ENCODE data around the gene GLB1L3. TPM values are rescaled to one million over a fixed set of nuclear protein-coding genes. Genes with fewer than 3 reads are reported as not detected.

Gene GLB1L3
- total RNA-seq, 2 donors from 2014 or later: 7.8 to 14.5 TPM

DNA sequence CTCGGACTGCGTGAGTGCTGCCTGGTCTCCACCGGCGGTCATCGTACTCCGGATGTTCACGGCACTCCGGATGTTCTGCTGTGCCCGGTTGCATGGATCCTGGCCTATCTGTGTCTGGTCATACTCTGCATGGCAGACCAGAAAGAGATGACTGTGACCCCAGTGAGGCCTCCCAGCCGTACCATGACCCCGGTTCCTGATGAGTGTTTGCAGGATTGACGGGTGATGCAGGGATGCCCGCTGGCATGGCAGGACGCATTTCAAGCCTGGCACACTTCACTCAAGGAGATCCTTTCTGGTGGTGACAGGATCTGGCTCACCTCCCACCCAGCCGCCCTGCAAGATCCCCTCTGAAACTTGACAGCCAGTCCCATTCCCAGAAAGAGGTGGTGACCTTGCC lies 61.9 kb downstream of the GLB1L3 start:
- H3K27ac ChIP-seq: no peak overlapping the region
- H3K4me1 ChIP-seq (replicated peaks): no peaks in the 10 kb centered on the region
- H3K27me3 ChIP-seq (replicated peaks; ENCODE audit: insufficient read depth): no peaks in the 10 kb centered on the region
- TF ChIP-seq POLR2AphosphoS5 (IDR thresholded peaks at IDR 0.05) (no peak), POLR2A (IDR thresholded peaks at IDR 0.05) (no peak)
- TF ChIP-seq, protein P1, sequence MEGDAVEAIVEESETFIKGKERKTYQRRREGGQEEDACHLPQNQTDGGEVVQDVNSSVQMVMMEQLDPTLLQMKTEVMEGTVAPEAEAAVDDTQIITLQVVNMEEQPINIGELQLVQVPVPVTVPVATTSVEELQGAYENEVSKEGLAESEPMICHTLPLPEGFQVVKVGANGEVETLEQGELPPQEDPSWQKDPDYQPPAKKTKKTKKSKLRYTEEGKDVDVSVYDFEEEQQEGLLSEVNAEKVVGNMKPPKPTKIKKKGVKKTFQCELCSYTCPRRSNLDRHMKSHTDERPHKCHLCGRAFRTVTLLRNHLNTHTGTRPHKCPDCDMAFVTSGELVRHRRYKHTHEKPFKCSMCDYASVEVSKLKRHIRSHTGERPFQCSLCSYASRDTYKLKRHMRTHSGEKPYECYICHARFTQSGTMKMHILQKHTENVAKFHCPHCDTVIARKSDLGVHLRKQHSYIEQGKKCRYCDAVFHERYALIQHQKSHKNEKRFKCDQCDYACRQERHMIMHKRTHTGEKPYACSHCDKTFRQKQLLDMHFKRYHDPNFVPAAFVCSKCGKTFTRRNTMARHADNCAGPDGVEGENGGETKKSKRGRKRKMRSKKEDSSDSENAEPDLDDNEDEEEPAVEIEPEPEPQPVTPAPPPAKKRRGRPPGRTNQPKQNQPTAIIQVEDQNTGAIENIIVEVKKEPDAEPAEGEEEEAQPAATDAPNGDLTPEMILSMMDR (IDR thresholded peaks at IDR 0.05): no peak
- intact Hi-C loops (cut with DNase I): loop anchor here (10.0 kb wide), 1 partner anchor 113 kb away; the partner anchor contains the start of genes NCAPD3 and VPS26B
- no peaks in the 10 kb centered on the region for H3K36me3 ChIP-seq
- 96% methylated on average over 15 of the region's 15 CpGs for WGBS
- DNase-seq (ENCODE audit: low spot score): no peak
- no peaks in the 10 kb centered on the region for H3K9me3 ChIP-seq
- no peak overlapping the region for H3K4me3 ChIP-seq

DNA sequence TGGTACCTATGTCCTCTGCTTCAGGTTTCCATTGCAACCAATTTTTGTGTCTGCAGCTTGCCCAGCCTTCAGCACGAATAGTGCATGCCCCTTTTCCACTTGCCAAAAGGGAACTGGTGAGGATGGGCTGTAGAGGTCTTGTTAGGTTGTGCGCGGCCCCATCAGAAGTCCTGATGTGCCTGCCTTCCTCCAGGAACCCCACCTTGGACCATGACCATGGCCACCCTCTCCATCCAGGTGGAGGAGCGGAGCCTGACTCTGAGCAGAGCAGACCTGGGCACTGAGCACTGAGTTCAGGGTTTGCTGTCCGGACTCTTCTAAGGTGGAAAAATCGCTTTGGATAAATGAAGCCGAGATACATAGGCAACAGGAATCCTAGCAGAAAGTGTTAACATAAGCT lies 62.5 kb downstream of the GLB1L3 start:
- H3K27ac ChIP-seq: no peak overlapping the region
- no peak overlapping the region for H3K4me3 ChIP-seq
- DNase-seq (ENCODE audit: low spot score): no peak
- intact Hi-C loops (cut with DNase I): loop anchor here (10.0 kb wide), 1 partner anchor 114 kb away; the partner anchor contains the start of genes NCAPD3 and VPS26B
- H3K9me3 ChIP-seq: no peaks in the 10 kb centered on the region
- WGBS: 95% methylated on average over 7 of the region's 7 CpGs
- no peaks in the 10 kb centered on the region for H3K27me3 ChIP-seq (replicated peaks; ENCODE audit: insufficient read depth)
- TF ChIP-seq POLR2AphosphoS5 (IDR thresholded peaks at IDR 0.05): no peak
- TF ChIP-seq POLR2A (IDR thresholded peaks at IDR 0.05): no peak
- TF ChIP-seq, protein P1 (IDR thresholded peaks at IDR 0.05): no peak
- H3K36me3 ChIP-seq: no peaks in the 10 kb centered on the region
- no peaks in the 10 kb centered on the region for H3K4me1 ChIP-seq (replicated peaks)

DNA sequence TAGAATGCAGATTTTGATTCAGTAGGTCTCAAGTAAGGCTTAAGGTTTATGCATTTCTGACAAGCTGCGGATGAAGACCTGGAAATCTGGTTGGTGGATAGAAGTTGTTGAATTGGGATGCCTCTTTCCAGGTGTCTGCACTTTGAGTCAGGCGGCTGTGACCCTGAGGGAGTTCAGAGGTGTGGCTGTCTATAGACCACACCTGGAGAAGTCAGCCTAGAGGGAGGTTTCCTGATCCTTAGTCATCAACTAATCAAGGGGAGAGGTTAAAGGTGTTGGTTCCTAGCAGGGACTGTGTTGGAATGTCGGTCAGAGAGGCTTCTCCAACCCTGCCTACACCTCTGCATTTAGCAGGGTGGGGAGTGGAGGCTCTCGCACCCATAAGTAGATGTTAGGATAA lies 63.6 kb downstream of the GLB1L3 start:
- WGBS: 73% methylated on average over 4 of the region's 4 CpGs
- H3K36me3 ChIP-seq: no peaks in the 10 kb centered on the region
- H3K4me1 ChIP-seq (replicated peaks): no peaks in the 10 kb centered on the region
- no peaks in the 10 kb centered on the region for H3K27me3 ChIP-seq (replicated peaks; ENCODE audit: insufficient read depth)
- no peak overlapping the region for H3K4me3 ChIP-seq
- H3K9me3 ChIP-seq: no peaks in the 10 kb centered on the region
- H3K27ac ChIP-seq: no peak overlapping the region
- no peak for TF ChIP-seq POLR2AphosphoS5 (IDR thresholded peaks at IDR 0.05)
- TF ChIP-seq, protein P1 (IDR thresholded peaks at IDR 0.05): no peak
- TF ChIP-seq POLR2A (IDR thresholded peaks at IDR 0.05): no peak
- DNase-seq (ENCODE audit: low spot score): no peak
- intact Hi-C loops (cut with DNase I): loop anchor here (10.0 kb wide), 1 partner anchor 115 kb away; the partner anchor contains the start of genes NCAPD3 and VPS26B

DNA sequence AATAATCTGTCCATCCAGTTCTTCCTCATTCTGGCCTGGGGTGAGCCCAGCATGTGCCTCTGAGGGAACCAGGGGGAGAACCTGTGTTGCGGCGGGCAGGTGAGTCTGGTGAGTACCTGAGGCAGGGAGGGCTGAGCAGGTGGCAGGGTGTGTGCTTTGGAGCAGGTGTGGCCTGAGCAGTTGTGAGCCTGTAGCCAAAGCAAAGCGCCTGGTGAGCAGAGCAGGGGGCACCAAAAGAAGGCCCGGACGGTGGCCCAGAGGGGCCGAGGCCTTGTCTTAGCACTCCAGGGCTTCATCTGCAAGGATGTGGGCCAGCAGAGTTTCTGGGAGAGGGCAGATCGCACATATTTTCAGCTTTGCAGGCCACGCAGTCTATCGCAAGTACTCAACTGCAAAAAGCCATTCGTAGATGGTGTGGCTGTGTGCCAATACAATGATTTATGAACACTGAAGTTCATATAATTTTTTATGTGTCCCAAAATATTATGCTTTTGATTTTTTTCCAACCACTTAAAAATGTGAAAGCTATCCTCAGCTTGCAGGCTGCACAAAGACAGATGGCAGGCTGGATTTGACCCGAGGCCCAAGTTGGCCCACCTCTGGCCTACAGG lies 64.3 kb downstream of the GLB1L3 start:
- DNase-seq (ENCODE audit: low spot score): peak; percentile 4
- Histone ChIP-seq H3K27ac (no peak overlapping the region), H3K27me3 (replicated peaks; ENCODE audit: insufficient read depth) (no peaks in the 10 kb centered on the region), H3K36me3 (no peaks in the 10 kb centered on the region), H3K4me1 (replicated peaks) (no peaks in the 10 kb centered on the region), H3K9me3 (no peaks in the 10 kb centered on the region), H3K4me3 (no peak overlapping the region)
- TF ChIP-seq POLR2AphosphoS5 (IDR thresholded peaks at IDR 0.05) (no peak), POLR2A (IDR thresholded peaks at IDR 0.05) (no peak)
- TF ChIP-seq, protein P1 (IDR thresholded peaks at IDR 0.05): no peak
- WGBS: 69% methylated on average over 11 of the region's 11 CpGs
- intact Hi-C loops (cut with DNase I): no loop called here
